Activated CD4-positive, alpha-beta T cell treated with anti-CD3 and anti-CD28 coated beads, Interleukin-2, amount 10 ng/mL, durations not matched to agents 7 days and 5 days (primary cell): ENCODE data around the gene USPL1. TPM values are rescaled to one million over a fixed set of nuclear protein-coding genes. Genes with fewer than 3 reads are reported as not detected.
"Not testable (repeated sequence)": the region's sequence is repeated elsewhere in the genome, so short reads cannot be mapped to it uniquely, and the experiment has no call there.

Experiments
- CTCF ChIA-PET: fragments of 350-600 bp; sonication (Branson Sonifier 250); formaldehyde crosslinking; loops from one replicate; lab custom pipeline; 2021; ENCODE audit warnings: antibody characterized with exemption; lab: Charles Lee
- POLR2A ChIA-PET: fragments of 350-600 bp; sonication (Branson Sonifier 250); formaldehyde crosslinking; loops from one replicate; lab custom pipeline; 2021; ENCODE audit warnings: antibody characterized with exemption; lab: Charles Lee
- DNase-seq: peaks from one replicate; pipeline ENCODE4 v3.0.0-alpha.2; 2020
- H3K27ac Mint-ChIP-seq: one replicate; pipeline ENCODE4 v1.8.0; 2021; ENCODE audit warnings: mild to moderate bottlenecking, moderate library complexity, mixed read lengths
- H3K27me3 Mint-ChIP-seq: one replicate; pipeline ENCODE4 v1.8.0; 2021; ENCODE audit warnings: mixed read lengths
- H3K36me3 Mint-ChIP-seq: one replicate; pipeline ENCODE4 v1.8.0; 2021; ENCODE audit warnings: low read depth, mixed read lengths
- H3K4me1 Mint-ChIP-seq: one replicate; pipeline ENCODE4 v1.8.0; 2021; ENCODE audit warnings: mixed read lengths
- H3K4me3 Mint-ChIP-seq: one replicate; pipeline ENCODE4 v1.8.0; 2021; ENCODE audit warnings: mild to moderate bottlenecking, moderate library complexity, mixed read lengths
- H3K9me3 Mint-ChIP-seq: one replicate; pipeline ENCODE4 v1.8.0; 2021; ENCODE audit warnings: mixed read lengths
- total RNA-seq, 2 experiments: library from RNA; stranded (reverse); gene quantifications; one replicate each; pipeline ENCODE4 v1.2.3, GENCODE V29; 2021

The USPL1 gene
- total RNA-seq, 2 experiments from 2014 or later: 18.8 to 19.7 TPM

- no peak for DNase-seq
- ChIA-PET CTCF (interaction anchor here (1.1 to 1.5 kb wide), 2 partner anchors 8 to 10 kb away, joined by 3 read pairs; no protein-coding TSS in a partner anchor), POLR2A (interaction anchor here (0.8 kb wide), 1 partner anchor 68 kb away, joined by 5 read pairs; no protein-coding TSS in a partner anchor)
- Mint-ChIP-seq H3K4me3 (no peak overlapping the region), H3K27ac (no peak overlapping the region), H3K9me3 (no peaks in the 10 kb centered on the region), H3K4me1 (peaks cover 23% of the 10 kb centered on the region), H3K27me3 (no peaks in the 10 kb centered on the region), H3K36me3 (peaks cover 72% of the 10 kb centered on the region)
Observed at GRCh38 chr13:30645629-30646028, 27.9 kb downstream of the USPL1 start.

- no peak for DNase-seq
- peaks cover 72% of the 10 kb centered on the region for H3K36me3 Mint-ChIP-seq
- CTCF ChIA-PET: interaction anchor here (0.6 kb wide), 1 partner anchor 32 kb away, joined by 4 read pairs; no protein-coding TSS in a partner anchor
- peaks cover 28% of the 10 kb centered on the region for H3K4me1 Mint-ChIP-seq
- H3K27me3 Mint-ChIP-seq: no peaks in the 10 kb centered on the region
- POLR2A ChIA-PET: no interaction called here
- no peak overlapping the region for H3K27ac Mint-ChIP-seq
- no peak overlapping the region for H3K4me3 Mint-ChIP-seq
- no peaks in the 10 kb centered on the region for H3K9me3 Mint-ChIP-seq
Observed at GRCh38 chr13:30647420-30647819, 29.7 kb downstream of the USPL1 start.

- Mint-ChIP-seq H3K36me3 (peaks cover 72% of the 10 kb centered on the region), H3K4me3 (no peak overlapping the region), H3K9me3 (no peaks in the 10 kb centered on the region), H3K4me1 (peaks cover 33% of the 10 kb centered on the region), H3K27ac (no peak overlapping the region), H3K27me3 (no peaks in the 10 kb centered on the region)
- CTCF ChIA-PET: interaction anchor here (1.1 kb wide), 1 partner anchor 12 kb away, joined by 4 read pairs; no protein-coding TSS in a partner anchor
- no peak for DNase-seq
- POLR2A ChIA-PET: no interaction called here
Observed at GRCh38 chr13:30647824-30648521, 30.3 kb downstream of the USPL1 start.

GRCh38 chr13:30648522-30649012 is 30.8 kb downstream of the USPL1 start:
- ChIA-PET POLR2A (no interaction called here), CTCF (interaction anchor here (1.1 kb wide), 1 partner anchor 11 kb away, joined by 4 read pairs; no protein-coding TSS in a partner anchor)
- Mint-ChIP-seq H3K27me3 (no peaks in the 10 kb centered on the region), H3K4me3 (no peak overlapping the region), H3K9me3 (no peaks in the 10 kb centered on the region), H3K27ac (no peak overlapping the region), H3K36me3 (peaks cover 74% of the 10 kb centered on the region), H3K4me1 (peaks cover 39% of the 10 kb centered on the region)
- DNase-seq: no peak

- Mint-ChIP-seq H3K36me3 (peaks cover 67% of the 10 kb centered on the region), H3K4me1 (peaks cover 61% of the 10 kb centered on the region)
- H3K4me3 Mint-ChIP-seq, H3K27me3 Mint-ChIP-seq, H3K9me3 Mint-ChIP-seq, DNase-seq, H3K27ac Mint-ChIP-seq, CTCF ChIA-PET: not testable (repeated sequence)
- POLR2A ChIA-PET: interaction anchor here (0.5 kb wide), 1 partner anchor 16 kb away, joined by 4 read pairs; no protein-coding TSS in a partner anchor
Observed at GRCh38 chr13:30651648-30652047, 33.9 kb downstream of the USPL1 start.

- Mint-ChIP-seq H3K36me3 (peaks cover 70% of the 10 kb centered on the region), H3K27me3 (no peaks in the 10 kb centered on the region), H3K27ac (no peak overlapping the region), H3K4me3 (no peak overlapping the region), H3K9me3 (no peaks in the 10 kb centered on the region), H3K4me1 (peaks cover 63% of the 10 kb centered on the region)
- POLR2A ChIA-PET: no interaction called here
- CTCF ChIA-PET: no interaction called here
- no peak for DNase-seq
Observed at GRCh38 chr13:30652746-30653386, 35.1 kb downstream of the USPL1 start.

- H3K27ac Mint-ChIP-seq: peak overlapping the region; percentile 92
- H3K36me3 Mint-ChIP-seq: peaks cover 72% of the 10 kb centered on the region
- POLR2A ChIA-PET: no interaction called here
- peaks cover 60% of the 10 kb centered on the region for H3K4me1 Mint-ChIP-seq
- no peaks in the 10 kb centered on the region for H3K27me3 Mint-ChIP-seq
- H3K4me3 Mint-ChIP-seq: peak overlapping the region; percentile 55
- peak; percentile 74 for DNase-seq
- CTCF ChIA-PET: no interaction called here
- no peaks in the 10 kb centered on the region for H3K9me3 Mint-ChIP-seq
Observed at GRCh38 chr13:30654430-30654829, 36.7 kb downstream of the USPL1 start.

GRCh38 chr13:30656178-30656577 is 38.5 kb downstream of the USPL1 start:
- Mint-ChIP-seq H3K27ac (no peak overlapping the region), H3K4me3 (no peak overlapping the region), H3K27me3 (no peaks in the 10 kb centered on the region), H3K4me1 (peaks cover 57% of the 10 kb centered on the region), H3K9me3 (no peaks in the 10 kb centered on the region), H3K36me3 (peaks cover 61% of the 10 kb centered on the region)
- POLR2A ChIA-PET: no interaction called here
- DNase-seq: no peak
- CTCF ChIA-PET: no interaction called here

GRCh38 chr13:30659980-30660379 is 42.3 kb downstream of the USPL1 start:
- ChIA-PET POLR2A (no interaction called here), CTCF (interaction anchor here (0.9 kb wide), 1 partner anchor 12 kb away, joined by 4 read pairs; no protein-coding TSS in a partner anchor)
- Mint-ChIP-seq H3K4me3 (no peak overlapping the region), H3K27me3 (no peaks in the 10 kb centered on the region), H3K4me1 (peaks cover 30% of the 10 kb centered on the region), H3K36me3 (peaks cover 39% of the 10 kb centered on the region), H3K27ac (no peak overlapping the region), H3K9me3 (no peaks in the 10 kb centered on the region)
- no peak for DNase-seq

- CTCF ChIA-PET: no interaction called here
- no peak for DNase-seq
- H3K9me3 Mint-ChIP-seq: no peaks in the 10 kb centered on the region
- peaks cover 35% of the 10 kb centered on the region for H3K36me3 Mint-ChIP-seq
- POLR2A ChIA-PET: no interaction called here
- no peak overlapping the region for H3K4me3 Mint-ChIP-seq
- no peaks in the 10 kb centered on the region for H3K27me3 Mint-ChIP-seq
- H3K4me1 Mint-ChIP-seq: peaks cover 24% of the 10 kb centered on the region
- H3K27ac Mint-ChIP-seq: no peak overlapping the region
Observed at GRCh38 chr13:30660796-30661195, 43.1 kb downstream of the USPL1 start.

GRCh38 chr13:30664689-30665275 is 47.1 kb downstream of the USPL1 start:
- H3K27me3 Mint-ChIP-seq: no peaks in the 10 kb centered on the region
- H3K4me3 Mint-ChIP-seq: no peak overlapping the region
- no peak overlapping the region for H3K27ac Mint-ChIP-seq
- peaks cover 2% of the 10 kb centered on the region for H3K36me3 Mint-ChIP-seq
- POLR2A ChIA-PET: no interaction called here
- H3K4me1 Mint-ChIP-seq: peaks cover 6% of the 10 kb centered on the region
- H3K9me3 Mint-ChIP-seq: no peaks in the 10 kb centered on the region
- no peak for DNase-seq
- CTCF ChIA-PET: no interaction called here

- DNase-seq: no peak
- H3K4me1 Mint-ChIP-seq: peaks cover 6% of the 10 kb centered on the region
- POLR2A ChIA-PET: no interaction called here
- H3K4me3 Mint-ChIP-seq: no peak overlapping the region
- no peaks in the 10 kb centered on the region for H3K9me3 Mint-ChIP-seq
- CTCF ChIA-PET: interaction anchor here (1.2 kb wide), 1 partner anchor 72 kb away, joined by 3 read pairs; no protein-coding TSS in a partner anchor
- no peak overlapping the region for H3K27ac Mint-ChIP-seq
- no peaks in the 10 kb centered on the region for H3K27me3 Mint-ChIP-seq
- H3K36me3 Mint-ChIP-seq: peaks cover 2% of the 10 kb centered on the region
Observed at GRCh38 chr13:30665638-30666037, 47.9 kb downstream of the USPL1 start.
